Neuronal stem cell (in vitro differentiated cells): ENCODE measurements around the gene PKNOX1.
A peak's percentile ranks its signal among the peaks of the same experiment; 100 is the strongest.

Experiments
- DNase-seq: peaks from one replicate; pipeline ENCODE4 v3.0.0-alpha.2; 2013; ENCODE audit warnings: low spot score
- H2AFZ ChIP-seq: one replicate; pipeline ENCODE4 v1.6.1; 2013; ENCODE audit warnings: mild to moderate bottlenecking, low read length, inconsistent platforms
- H2AK5ac ChIP-seq: 2 replicates; pipeline ENCODE4 v1.6.1; 2013; ENCODE audit warnings: low read depth, mild to moderate bottlenecking, inconsistent platforms, low read length, moderate library complexity, mixed read lengths
- H2BK120ac ChIP-seq: 2 replicates; pipeline ENCODE4 v1.6.1; 2013; ENCODE audit warnings: low read depth, mild to moderate bottlenecking, inconsistent platforms, low read length, moderate library complexity, mixed read lengths
- H2BK12ac ChIP-seq: one replicate; pipeline ENCODE4 v1.6.1; 2013; ENCODE audit warnings: low read length, inconsistent platforms
- H2BK15ac ChIP-seq: 2 replicates; pipeline ENCODE4 v1.6.1; 2013; ENCODE audit warnings: mild to moderate bottlenecking, low read length, inconsistent platforms, mixed read lengths
- H2BK5ac ChIP-seq: one replicate; pipeline ENCODE4 v1.6.1; 2013; ENCODE audit warnings: inconsistent platforms, mild to moderate bottlenecking, low read length, moderate library complexity
- H3K14ac ChIP-seq: one replicate; pipeline ENCODE4 v1.6.1; 2013; ENCODE audit warnings: low read length, inconsistent platforms
- H3K18ac ChIP-seq: 2 replicates; pipeline ENCODE4 v1.6.1; 2013; ENCODE audit warnings: low read length, inconsistent platforms
- H3K23ac ChIP-seq: 2 replicates; pipeline ENCODE4 v1.6.1; 2013; ENCODE audit warnings: low read depth, mild to moderate bottlenecking, mixed read lengths, low read length, inconsistent platforms; ENCODE audit not compliant: poor library complexity
- H3K27ac ChIP-seq: replicated peaks from 3 replicates; pipeline ENCODE4 v1.5.1; 2013; ENCODE audit warnings: low read length, inconsistent platforms
- H3K27me3 ChIP-seq, 3 experiments: 2 replicates each; pipeline ENCODE4 v1.6.1; 2013; ENCODE audit warnings: low read length in 3 of 3, mild to moderate bottlenecking in 2 of 3, inconsistent platforms in 1 of 3, low read depth in 1 of 3, mixed read lengths in 1 of 3, moderate library complexity in 1 of 3; ENCODE audit not compliant: control insufficient read depth in 3 of 3, insufficient read depth in 3 of 3
- H3K36me3 ChIP-seq, 2 donors: replicated peaks in 1 of 2; 2 replicates each; pipeline ENCODE4 v1.6.1; 2013; ENCODE audit warnings: low read length in 2 of 2; ENCODE audit not compliant: control insufficient read depth in 2 of 2, insufficient read depth in 2 of 2
- H3K4ac ChIP-seq: 2 replicates; pipeline ENCODE4 v1.6.1; 2013; ENCODE audit warnings: inconsistent platforms, mild to moderate bottlenecking, low read length, moderate library complexity
- H3K4me1 ChIP-seq, 2 donors: 1 replicate in 1 of 2; 2 replicates in 1 of 2; pipeline ENCODE4 v1.6.1; 2013; ENCODE audit warnings: low read length in 2 of 2, low read depth in 1 of 2; ENCODE audit not compliant: control insufficient read depth in 2 of 2, insufficient read depth in 1 of 2
- H3K4me2 ChIP-seq: one replicate; pipeline ENCODE4 v1.6.1; 2013; ENCODE audit warnings: mild to moderate bottlenecking, low read length, inconsistent platforms; ENCODE audit not compliant: insufficient read depth, poor library complexity, severe bottlenecking
- H3K4me3 ChIP-seq, 2 donors: 2 replicates each; pipeline ENCODE4 v1.5.1; 2013; ENCODE audit warnings: low read length in 2 of 2, mild to moderate bottlenecking in 2 of 2, inconsistent platforms in 1 of 2, moderate library complexity in 1 of 2
- H3K79me1 ChIP-seq: one replicate; pipeline ENCODE4 v1.6.1; 2013; ENCODE audit warnings: low read depth, mild to moderate bottlenecking, inconsistent platforms, low read length, moderate library complexity
- H3K9ac ChIP-seq: one replicate; pipeline ENCODE4 v1.6.1; 2013; ENCODE audit warnings: mild to moderate bottlenecking, low read depth, low read length, inconsistent platforms; ENCODE audit not compliant: poor library complexity
- H3K9me3 ChIP-seq, 2 donors: replicated peaks in 1 of 2; 2 replicates each; pipeline versions ENCODE3 to v1.6.1; 2013; ENCODE audit warnings: low read length in 2 of 2, mild to moderate bottlenecking in 2 of 2, inconsistent platforms in 1 of 2, low read depth in 1 of 2, mixed read lengths in 1 of 2, moderate library complexity in 1 of 2; ENCODE audit not compliant: control insufficient read depth in 2 of 2, insufficient read depth in 1 of 2
- H4K8ac ChIP-seq: one replicate; pipeline ENCODE4 v1.6.1; 2013; ENCODE audit warnings: low read depth, mild to moderate bottlenecking, inconsistent platforms, low read length, moderate library complexity
- H4K91ac ChIP-seq: one replicate; pipeline ENCODE4 v1.6.1; 2013; ENCODE audit warnings: low read length, low read depth, mild to moderate bottlenecking, inconsistent platforms; ENCODE audit not compliant: poor library complexity
- WGBS, 2 donors: extraction: QIAGEN DNeasy Blood & Tissue Kit; methylation state at CpG; one replicate each; pipeline ENCODE4 v1.1.7; 2013; ENCODE audit warnings: missing lambda C conversion rate in 2 of 2, mixed read lengths in 1 of 2; ENCODE audit not compliant: insufficient read length in 2 of 2, insufficient replicate concordance in 1 of 2; ENCODE audit errors: extremely low coverage in 2 of 2; 5-methylcytosine and 5-hydroxymethylcytosine counted together

Gene PKNOX1

DNA sequence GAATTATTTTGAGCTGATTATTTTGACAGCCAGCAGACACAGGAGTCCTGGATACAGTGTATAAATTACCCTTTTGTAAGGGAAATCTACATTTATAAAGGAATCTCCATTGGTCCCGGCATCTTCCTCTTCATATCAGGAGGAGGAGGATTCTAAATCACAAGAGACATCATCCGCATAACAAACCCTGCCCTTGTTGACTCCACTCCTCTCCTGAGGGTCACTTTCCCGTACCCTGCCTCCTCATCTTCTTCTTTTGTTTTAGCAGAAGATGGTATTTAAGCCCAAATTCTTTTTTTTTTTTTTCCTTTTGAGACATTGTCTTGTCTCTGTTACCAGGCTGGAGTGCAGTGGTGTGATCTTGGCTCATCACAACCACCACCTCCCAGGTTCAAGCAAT, 14.6 kb upstream of the PKNOX1 start:
- Histone ChIP-seq H3K18ac (no peak overlapping the region), H3K27me3 (no peaks in the 10 kb centered on the region), H4K91ac (no peak overlapping the region), H3K4me3 (no peak overlapping the region), H3K14ac (no peak overlapping the region), H2BK5ac (no peak overlapping the region), H3K4me2 (no peak overlapping the region), H3K9ac (no peak overlapping the region), H3K23ac (no peak overlapping the region), H3K36me3 (no peaks in the 10 kb centered on the region), H3K4ac (no peak overlapping the region), H2BK120ac (no peak overlapping the region), H3K9me3 (peaks cover 0 to 2% of the 10 kb centered on the region in 2 donors), H3K4me1 (peaks cover 0 to 2% of the 10 kb centered on the region in 2 donors), H3K79me1 (no peaks in the 10 kb centered on the region), H3K27ac (no peak overlapping the region), H2AK5ac (no peak overlapping the region), H4K8ac (no peak overlapping the region), H2BK15ac (no peak overlapping the region), H2BK12ac (no peak overlapping the region), H2AFZ (no peak overlapping the region)
- WGBS, 2 donors = no CpG with 5 or more reads among the region's 3 CpGs
- no peak for DNase-seq

DNA sequence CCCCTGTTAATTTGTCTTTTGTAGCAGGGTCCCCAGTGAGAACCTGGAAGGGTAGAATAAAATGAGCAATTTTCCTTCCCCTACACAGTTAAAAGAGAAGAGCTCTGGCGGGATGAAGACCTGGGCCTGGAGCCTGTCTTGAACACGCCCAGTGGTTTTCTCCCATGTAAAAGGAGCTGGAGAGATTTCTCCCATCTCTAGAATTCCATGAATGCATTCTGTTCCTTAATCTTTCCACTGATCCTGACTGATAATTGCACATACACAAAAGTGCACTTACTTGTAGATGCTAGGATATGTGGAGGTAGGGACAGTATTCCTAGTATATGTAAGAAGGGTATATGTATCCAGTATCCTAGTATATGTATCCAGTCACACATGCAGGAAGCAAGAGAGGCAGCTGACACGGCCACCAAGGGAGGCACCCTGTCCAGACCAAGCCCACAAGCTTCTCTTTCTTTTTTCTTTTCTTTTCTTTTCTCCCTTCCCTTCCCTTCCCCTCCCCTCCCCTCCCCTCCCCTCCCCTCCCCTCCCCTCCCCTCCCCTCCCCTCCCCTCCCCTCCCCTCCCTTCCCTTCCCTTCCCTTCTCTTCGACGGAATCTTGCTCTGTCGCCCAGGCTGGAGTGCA, 11.9 kb upstream of the PKNOX1 start:
- Histone ChIP-seq H3K18ac (no peak overlapping the region), H3K4me2 (no peak overlapping the region)

DNA sequence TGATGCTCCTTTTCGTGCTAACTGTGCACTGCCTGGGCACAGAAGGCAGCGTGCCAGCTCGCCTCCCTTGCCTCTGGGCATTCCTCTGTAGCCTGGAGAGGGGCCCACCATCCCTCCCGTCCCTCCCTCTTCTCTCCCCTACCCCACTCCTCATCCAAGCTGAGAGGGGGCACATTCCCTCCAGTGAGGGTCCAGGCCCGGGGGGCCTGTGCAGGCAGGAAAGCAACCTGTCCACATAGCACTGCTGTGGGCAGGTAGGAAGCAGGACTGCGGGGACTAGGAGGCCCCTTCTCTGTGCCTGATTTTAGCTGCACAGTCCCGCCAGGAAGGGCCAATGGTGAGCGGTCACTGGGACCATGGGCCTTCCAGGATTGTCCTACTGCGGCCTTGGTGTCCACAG, 10.3 kb upstream of the PKNOX1 start:
- Histone ChIP-seq H3K9ac (no peak overlapping the region), H3K36me3 (no peaks in the 10 kb centered on the region), H2BK120ac (no peak overlapping the region), H2BK5ac (no peak overlapping the region), H2BK15ac (no peak overlapping the region), H2AK5ac (no peak overlapping the region), H3K14ac (no peak overlapping the region), H4K91ac (no peak overlapping the region), H3K4me1 (peaks cover 0 to 2% of the 10 kb centered on the region in 2 donors), H2BK12ac (no peak overlapping the region), H3K4me2 (no peak overlapping the region), H3K27me3 (no peaks in the 10 kb centered on the region), H3K4ac (no peak overlapping the region), H4K8ac (no peak overlapping the region), H2AFZ (no peak overlapping the region), H3K27ac (no peak overlapping the region), H3K4me3 (no peak overlapping the region), H3K9me3 (peaks cover 0 to under 1% of the 10 kb centered on the region in 2 donors), H3K18ac (no peak overlapping the region), H3K23ac (no peak overlapping the region), H3K79me1 (no peaks in the 10 kb centered on the region)
- DNase-seq = no peak
- WGBS, 2 donors = no CpG with 5 or more reads among the region's 9 CpGs

More for the DNA sequence above, 11.9 kb upstream of the PKNOX1 start:
- Histone ChIP-seq H3K14ac (no peak overlapping the region), H3K36me3 (no peaks in the 10 kb centered on the region), H2BK15ac (no peak overlapping the region), H2BK5ac (no peak overlapping the region), H3K27ac (no peak overlapping the region), H3K79me1 (no peaks in the 10 kb centered on the region), H2AFZ (no peak overlapping the region), H4K91ac (no peak overlapping the region), H2BK120ac (no peak overlapping the region), H3K9me3 (peaks cover 0 to 2% of the 10 kb centered on the region in 2 donors), H2AK5ac (no peak overlapping the region), H3K27me3 (no peaks in the 10 kb centered on the region), H4K8ac (no peak overlapping the region), H3K4me1 (peaks cover 0 to 2% of the 10 kb centered on the region in 2 donors), H3K9ac (no peak overlapping the region), H3K23ac (no peak overlapping the region), H3K4me3 (no peak overlapping the region), H2BK12ac (no peak overlapping the region), H3K4ac (no peak overlapping the region)
- WGBS, 2 donors = no CpG with 5 or more reads among the region's 6 CpGs
- DNase-seq = no peak

DNA sequence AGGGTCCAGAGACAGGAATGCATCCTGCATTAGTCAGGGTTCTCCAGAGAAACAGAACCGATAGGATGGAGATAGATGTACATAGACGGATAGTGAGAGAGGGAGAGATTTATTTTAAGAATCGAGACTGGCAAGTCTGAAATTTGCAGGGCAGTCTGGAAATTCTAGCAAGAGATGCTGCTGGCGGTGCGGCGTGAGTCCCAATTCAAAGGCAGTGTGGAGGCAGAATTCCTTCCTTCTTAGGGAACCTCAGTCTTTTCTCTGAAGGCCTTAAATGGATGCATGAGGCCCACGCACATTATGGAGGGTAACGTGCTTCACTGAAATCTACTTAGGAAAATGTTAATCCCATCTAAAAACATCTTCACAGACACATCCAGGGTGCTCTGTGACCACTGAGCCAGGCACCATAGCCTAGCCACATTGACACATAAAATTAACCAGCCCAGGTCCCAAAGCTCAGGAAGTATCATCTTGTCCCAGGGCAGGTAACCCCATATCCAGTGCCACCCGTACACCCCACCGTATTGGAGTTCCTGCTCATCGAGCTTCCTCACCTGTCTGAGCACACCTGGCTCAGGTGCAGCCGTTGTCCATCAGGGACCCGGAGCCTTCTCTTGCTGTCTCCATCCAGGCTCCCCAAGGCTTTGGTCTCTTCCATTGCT, 9.7 kb upstream of the PKNOX1 start:
- H2AFZ ChIP-seq = no peak overlapping the region
- H3K9ac ChIP-seq = no peak overlapping the region
- peaks cover 0 to 2% of the 10 kb centered on the region in 2 donors for H3K4me1 ChIP-seq
- H4K91ac ChIP-seq = no peak overlapping the region
- H3K14ac ChIP-seq = peak overlapping the region; percentile 8
- no peak overlapping the region for H3K4ac ChIP-seq
- H3K27me3 ChIP-seq = no peaks in the 10 kb centered on the region
- H3K36me3 ChIP-seq = no peaks in the 10 kb centered on the region
- H3K27ac ChIP-seq = no peak overlapping the region
- peak overlapping the region; percentile 81 for H2AK5ac ChIP-seq
- H3K23ac ChIP-seq = no peak overlapping the region
- H2BK12ac ChIP-seq = no peak overlapping the region
- no peak overlapping the region for H2BK120ac ChIP-seq
- H3K9me3 ChIP-seq = no peaks in the 10 kb centered on the region
- H2BK15ac ChIP-seq = no peak overlapping the region
- H3K79me1 ChIP-seq = no peaks in the 10 kb centered on the region
- H3K4me3 ChIP-seq = no peak overlapping the region
- no peak overlapping the region for H3K4me2 ChIP-seq
- no peak for DNase-seq
- H4K8ac ChIP-seq = no peak overlapping the region
- H2BK5ac ChIP-seq = no peak overlapping the region
- 100% methylated on average over 2 of the region's 13 CpGs; no CpG with 5 or more reads in 1 of the 2 donors for WGBS, 2 donors
- H3K18ac ChIP-seq = no peak overlapping the region
